Testis (tissue), 3 donors: ENCODE results near the gene MAN1A2. TPM values are rescaled to one million over a fixed set of nuclear protein-coding genes. Genes with fewer than 3 reads are reported as not detected.

Experiments
- DNase-seq: peaks from one replicate; pipeline ENCODE4 v3.0.0-alpha.2; 2019
- H3K27ac ChIP-seq, 2 donors: fragments of 200-600 bp; sonication (generic); one replicate each; pipeline ENCODE4 v1.5.1; 2019
- H3K27me3 ChIP-seq: fragments of 200-600 bp; sonication (generic); one replicate; pipeline ENCODE4 v1.5.1; 2019
- H3K36me3 ChIP-seq: fragments of 200-600 bp; sonication (generic); one replicate; pipeline ENCODE4 v1.5.1; 2017; ENCODE audit warnings: low read depth; ENCODE audit errors: missing control alignments
- H3K4me1 ChIP-seq: fragments of 200-600 bp; sonication (generic); one replicate; pipeline ENCODE4 v1.5.1; 2019
- H3K4me3 ChIP-seq, 2 donors: fragments of 200-600 bp; sonication (generic); one replicate each; pipeline ENCODE4 v1.5.1; 2017 to 2019
- H3K9me3 ChIP-seq: fragments of 200-600 bp; sonication (generic); one replicate; pipeline ENCODE4 v1.5.1; 2017
- POLR2A ChIP-seq: fragments of 450-650 bp; IDR thresholded peaks from one replicate; pipeline ENCODE4 v1.6.1; 2017; ENCODE audit warnings: antibody characterized with exemption, mild to moderate bottlenecking, moderate library complexity
- WGBS, 2 donors: methylation state at CpG; one replicate each; pipeline ENCODE4 v1.1.5; 2018; 5-methylcytosine and 5-hydroxymethylcytosine counted together
- intact Hi-C: fragments of 100-400 bp; cut with DNase I; formaldehyde crosslinking; loops from one replicate; pipeline ENCODE4 v1.15.1; 2023; ENCODE audit warnings: low total_unique reads
- polyA plus RNA-seq: library from polyadenylated mRNA; stranded (reverse); fragments of 350-450 nt; fragmentation: Illumina TruSeq; extraction: RNeasy Lipid Tissue Mini Kit (QIAGEN cat#74804); gene quantifications from one replicate; pipeline ENCODE4 v1.2.3, GENCODE V29; 2014; ENCODE audit warnings: low read depth, low replicate concordance; ENCODE audit not compliant: insufficient read depth
- total RNA-seq, 2 donors: library from RNA; depleted of rRNA; stranded (reverse); fragments of >200 nt; gene quantifications; one replicate each; pipeline ENCODE4 v1.2.3, GENCODE V29; 2016
- TF ChIP-seq, protein P1 (sequence below), 3 experiments: fragments of 450-650 bp in 2 of 3; fragments of 200-600 bp in 1 of 3; sonication (generic) in 1 of 3; IDR thresholded peaks; one replicate each; pipeline ENCODE4 v1.5.1; 2016 to 2019; ENCODE audit warnings: antibody characterized with exemption in 3 of 3, mild to moderate bottlenecking in 2 of 3, moderate library complexity in 1 of 3

The MAN1A2 gene
- total and polyA plus RNA-seq, 3 donors from 2014 or later: 15.0 to 69.5 (median 64.3) TPM

DNA sequence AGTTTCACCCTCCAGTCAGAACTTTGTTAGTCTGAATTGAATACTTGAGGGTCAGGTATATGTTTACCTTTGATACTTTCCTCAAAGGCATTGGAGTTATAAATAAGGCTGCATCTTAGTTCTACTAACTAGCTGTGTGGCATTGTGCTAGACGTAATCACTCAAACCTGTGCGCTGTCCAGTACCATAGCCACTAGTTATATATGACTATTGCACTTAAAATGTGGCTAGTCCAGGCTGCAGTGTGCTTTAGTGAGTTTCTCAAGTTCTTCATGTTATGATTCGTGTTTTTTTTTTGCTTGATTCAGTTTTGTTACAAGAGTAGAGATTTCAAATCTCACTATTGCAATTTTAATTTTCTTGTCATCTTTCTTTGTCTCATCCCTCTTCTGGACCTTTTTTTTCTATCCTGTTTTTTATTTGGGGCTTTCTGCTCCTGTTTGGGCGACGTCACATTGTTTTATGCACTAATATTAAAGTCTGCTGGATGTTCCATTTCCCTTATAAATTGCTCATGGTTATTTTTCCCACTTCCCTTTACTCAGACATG is 5.7 kb downstream of the MAN1A2 start:
- no peak for DNase-seq
- WGBS, 2 donors: 90 to 94% methylated on average over 5 of the region's 5 CpGs
- no peaks in the 10 kb centered on the region for H3K36me3 ChIP-seq
- no peak overlapping the region for H3K4me3 ChIP-seq
- TF ChIP-seq POLR2A: no peak
- TF ChIP-seq, protein P1, sequence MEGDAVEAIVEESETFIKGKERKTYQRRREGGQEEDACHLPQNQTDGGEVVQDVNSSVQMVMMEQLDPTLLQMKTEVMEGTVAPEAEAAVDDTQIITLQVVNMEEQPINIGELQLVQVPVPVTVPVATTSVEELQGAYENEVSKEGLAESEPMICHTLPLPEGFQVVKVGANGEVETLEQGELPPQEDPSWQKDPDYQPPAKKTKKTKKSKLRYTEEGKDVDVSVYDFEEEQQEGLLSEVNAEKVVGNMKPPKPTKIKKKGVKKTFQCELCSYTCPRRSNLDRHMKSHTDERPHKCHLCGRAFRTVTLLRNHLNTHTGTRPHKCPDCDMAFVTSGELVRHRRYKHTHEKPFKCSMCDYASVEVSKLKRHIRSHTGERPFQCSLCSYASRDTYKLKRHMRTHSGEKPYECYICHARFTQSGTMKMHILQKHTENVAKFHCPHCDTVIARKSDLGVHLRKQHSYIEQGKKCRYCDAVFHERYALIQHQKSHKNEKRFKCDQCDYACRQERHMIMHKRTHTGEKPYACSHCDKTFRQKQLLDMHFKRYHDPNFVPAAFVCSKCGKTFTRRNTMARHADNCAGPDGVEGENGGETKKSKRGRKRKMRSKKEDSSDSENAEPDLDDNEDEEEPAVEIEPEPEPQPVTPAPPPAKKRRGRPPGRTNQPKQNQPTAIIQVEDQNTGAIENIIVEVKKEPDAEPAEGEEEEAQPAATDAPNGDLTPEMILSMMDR (IDR thresholded peaks at IDR 0.05): no peak
- intact Hi-C loops: no loop called here
- peaks cover 12% of the 10 kb centered on the region for H3K4me1 ChIP-seq
- H3K27me3 ChIP-seq: no peaks in the 10 kb centered on the region
- H3K27ac ChIP-seq: no peak overlapping the region
- H3K9me3 ChIP-seq: no peaks in the 10 kb centered on the region

DNA sequence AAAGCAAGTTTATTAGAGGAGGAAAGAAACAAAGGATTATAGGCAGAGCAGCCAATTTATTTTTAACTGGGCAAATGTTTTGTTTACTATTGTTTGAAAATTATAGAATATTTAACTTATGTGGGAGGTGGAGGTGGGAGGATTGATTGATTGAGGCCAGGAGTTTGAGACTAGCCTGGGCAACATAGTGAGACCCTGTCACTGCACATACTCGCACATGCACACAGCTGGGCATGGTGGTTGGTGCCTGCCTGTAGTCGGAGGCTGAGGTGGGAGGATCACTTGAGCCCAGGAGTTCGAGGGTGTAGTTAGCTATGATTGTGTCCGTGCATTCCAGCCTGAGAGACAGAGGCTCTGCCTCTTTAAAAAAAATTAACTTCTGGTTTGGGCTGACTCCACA is 6.7 kb downstream of the MAN1A2 start:
- Histone ChIP-seq H3K9me3 (no peaks in the 10 kb centered on the region), H3K4me1 (peaks cover 12% of the 10 kb centered on the region), H3K4me3 (no peak overlapping the region), H3K36me3 (no peaks in the 10 kb centered on the region), H3K27me3 (no peaks in the 10 kb centered on the region), H3K27ac (no peak overlapping the region)
- WGBS, 2 donors: 48 to 55% methylated on average over 4 of the region's 4 CpGs
- intact Hi-C loops: no loop called here
- DNase-seq: no peak
- TF ChIP-seq POLR2A: no peak
- TF ChIP-seq, protein P1 (IDR thresholded peaks at IDR 0.05): no peak

DNA sequence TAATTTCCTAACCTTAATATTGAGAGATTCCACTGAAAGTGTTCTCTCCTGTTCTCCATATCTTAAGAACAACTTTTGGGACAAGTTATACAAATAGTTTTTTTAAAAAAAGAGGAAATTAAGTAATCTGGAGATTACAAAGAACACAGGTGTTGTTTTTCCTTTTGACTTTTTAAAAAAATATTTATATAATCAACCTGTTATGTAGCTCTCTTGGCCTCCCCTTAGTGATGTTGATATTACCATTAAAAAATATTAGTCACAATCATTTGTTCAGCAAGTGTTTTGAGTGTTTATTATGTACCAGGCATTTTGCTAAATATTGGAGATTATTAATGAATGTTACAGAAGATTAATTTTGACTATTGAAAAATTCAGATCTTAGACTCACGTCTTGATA is 8.1 kb downstream of the MAN1A2 start:
- TF ChIP-seq, protein P1 (IDR thresholded peaks at IDR 0.05): no peak
- TF ChIP-seq POLR2A: no peak
- intact Hi-C loops: no loop called here
- H3K36me3 ChIP-seq: no peaks in the 10 kb centered on the region
- WGBS, 2 donors: 77 to 78% methylated on average over 1 of the region's 1 CpG
- no peak overlapping the region for H3K4me3 ChIP-seq
- H3K27me3 ChIP-seq: no peaks in the 10 kb centered on the region
- H3K27ac ChIP-seq: no peak overlapping the region
- DNase-seq: no peak
- H3K9me3 ChIP-seq: no peaks in the 10 kb centered on the region
- H3K4me1 ChIP-seq: peaks cover 9% of the 10 kb centered on the region

DNA sequence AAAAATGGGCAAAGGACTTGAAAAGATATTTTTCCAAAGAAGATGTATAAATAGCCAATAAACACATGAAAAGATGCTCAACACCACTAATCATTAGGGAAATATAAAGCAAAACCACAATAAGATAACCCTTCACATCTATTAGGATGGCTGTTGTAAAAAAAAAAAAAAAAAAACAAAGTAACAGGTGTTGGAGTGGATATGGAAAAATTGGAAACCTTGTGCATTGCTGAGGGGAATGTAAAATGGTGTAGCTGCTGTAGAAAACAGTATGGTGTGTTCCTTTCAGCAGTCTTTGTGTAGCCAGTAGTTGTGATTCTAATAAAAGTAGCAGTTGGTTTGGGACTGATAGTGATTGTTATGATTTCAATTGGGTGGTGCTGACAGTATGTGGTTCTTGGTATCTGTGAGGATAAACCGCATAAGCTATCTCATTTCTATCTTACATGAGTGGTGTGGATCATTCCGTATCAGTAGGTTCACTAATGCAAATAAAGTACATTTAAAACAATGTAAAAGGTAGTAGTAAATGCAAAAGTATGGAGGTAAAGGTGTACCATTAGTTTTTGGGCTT is 19.9 kb downstream of the MAN1A2 start:
- TF ChIP-seq, protein P1 (IDR thresholded peaks at IDR 0.05): no peak
- TF ChIP-seq POLR2A: no peak
- Histone ChIP-seq H3K36me3 (no peaks in the 10 kb centered on the region), H3K9me3 (no peaks in the 10 kb centered on the region), H3K27me3 (no peaks in the 10 kb centered on the region), H3K27ac (no peak overlapping the region), H3K4me1 (peaks cover 2% of the 10 kb centered on the region), H3K4me3 (no peak overlapping the region)
- 89 to 91% methylated on average over 2 of the region's 2 CpGs for WGBS, 2 donors
- intact Hi-C loops: no loop called here
- no peak for DNase-seq

DNA sequence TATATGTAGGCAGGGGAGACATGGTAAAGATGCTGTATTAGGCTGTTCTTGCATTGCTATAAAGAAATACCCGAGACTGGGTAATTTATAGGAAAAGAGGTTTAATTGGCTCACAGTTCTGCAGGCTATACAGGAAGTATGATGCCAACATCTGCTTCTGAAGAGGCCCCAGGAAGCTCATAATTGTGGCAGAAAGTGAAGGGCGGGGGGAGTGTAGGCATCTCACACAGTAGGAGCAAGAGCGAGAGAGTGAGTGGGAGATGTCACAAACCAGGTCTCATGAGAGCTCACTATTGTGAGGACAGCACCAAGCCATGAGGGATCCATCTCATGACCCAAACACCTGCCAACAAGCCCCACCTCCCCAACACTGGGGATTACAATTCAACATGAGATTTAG is 21.1 kb downstream of the MAN1A2 start:
- WGBS, 2 donors: 90 to 97% methylated on average over 3 of the region's 3 CpGs

More for the DNA sequence above, 21.1 kb downstream of the MAN1A2 start:
- no peaks in the 10 kb centered on the region for H3K27me3 ChIP-seq
- H3K4me1 ChIP-seq: peaks cover 10% of the 10 kb centered on the region
- no peak overlapping the region for H3K4me3 ChIP-seq
- no peaks in the 10 kb centered on the region for H3K9me3 ChIP-seq
- H3K27ac ChIP-seq: no peak overlapping the region
- DNase-seq: no peak
- no peak for TF ChIP-seq POLR2A
- TF ChIP-seq, protein P1 (IDR thresholded peaks at IDR 0.05): no peak
- H3K36me3 ChIP-seq: no peaks in the 10 kb centered on the region
- intact Hi-C loops: no loop called here
